ENCODE data around the gene BMPR1B.

BMPR1B gene

DNA sequence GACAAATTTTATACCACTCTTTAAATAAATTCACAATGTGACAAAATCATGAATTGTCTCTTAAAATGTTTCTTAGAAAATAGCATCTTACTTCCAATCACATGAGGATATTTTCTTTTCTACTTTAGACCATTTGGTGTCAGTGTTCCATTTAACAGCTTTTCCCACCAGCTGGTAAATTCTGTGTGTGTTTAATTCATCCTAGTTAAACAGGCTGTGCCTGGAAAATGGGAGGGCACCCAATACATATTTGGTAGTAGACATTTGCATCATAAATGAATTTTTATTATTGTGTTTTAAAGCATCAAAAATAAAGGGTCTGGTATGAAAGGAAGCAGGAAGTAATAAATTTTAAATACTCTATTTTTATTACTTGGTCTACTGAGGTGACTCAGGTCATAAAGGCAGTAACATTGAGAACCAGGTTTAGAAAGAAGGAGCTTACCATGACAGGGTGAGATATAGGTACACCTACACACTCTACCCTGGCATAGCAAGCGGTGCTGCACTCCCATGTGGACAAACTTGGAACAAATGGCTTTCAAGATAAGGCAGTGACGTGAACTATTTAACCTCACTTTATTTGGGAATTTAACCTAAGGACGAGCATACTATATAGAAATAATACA, 344.5 kb downstream of the BMPR1B start:
- FAIRE-seq (no peak), DNase-seq (ENCODE audit: insufficient read length) (no peak)
- no peak for TF ChIP-seq POLR2AphosphoS5 (IDR thresholded peaks at IDR 0.05; ENCODE audit: low read depth, low read length)
- TF ChIP-seq POLR2A (IDR thresholded peaks at IDR 0.05; ENCODE audit: low read depth, low read length) = no peak
- TF ChIP-seq TAF1 (IDR thresholded peaks at IDR 0.05; ENCODE audit: borderline replicate concordance, low read depth, low read length) = no peak

DNA sequence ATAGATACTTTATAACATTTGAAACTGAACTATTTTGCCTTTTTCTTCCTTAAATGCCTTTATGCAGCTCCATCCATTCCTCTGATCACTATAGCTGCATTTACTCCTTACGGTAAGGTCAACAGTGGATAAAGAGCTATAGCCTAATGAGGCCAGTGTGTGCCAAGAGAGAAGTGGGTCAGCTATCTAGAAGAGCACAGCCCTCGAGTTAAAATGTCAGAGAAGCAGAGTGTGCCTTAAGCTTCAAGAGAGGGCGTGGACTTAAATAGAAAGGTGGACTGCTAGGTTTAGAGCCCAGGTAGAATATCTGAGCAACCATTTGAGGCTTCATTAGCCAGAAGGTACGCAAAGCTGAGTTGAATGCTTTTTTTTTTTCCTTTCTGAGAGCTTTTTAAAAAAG, 347.4 kb downstream of the BMPR1B start:
- TF ChIP-seq TAF1 (IDR thresholded peaks at IDR 0.05; ENCODE audit: borderline replicate concordance, low read depth, low read length) (no peak), POLR2AphosphoS5 (IDR thresholded peaks at IDR 0.05; ENCODE audit: low read depth, low read length) (no peak), POLR2A (IDR thresholded peaks at IDR 0.05; ENCODE audit: low read depth, low read length) (no peak)
- no peak for FAIRE-seq
- no peak for DNase-seq (ENCODE audit: insufficient read length)

DNA sequence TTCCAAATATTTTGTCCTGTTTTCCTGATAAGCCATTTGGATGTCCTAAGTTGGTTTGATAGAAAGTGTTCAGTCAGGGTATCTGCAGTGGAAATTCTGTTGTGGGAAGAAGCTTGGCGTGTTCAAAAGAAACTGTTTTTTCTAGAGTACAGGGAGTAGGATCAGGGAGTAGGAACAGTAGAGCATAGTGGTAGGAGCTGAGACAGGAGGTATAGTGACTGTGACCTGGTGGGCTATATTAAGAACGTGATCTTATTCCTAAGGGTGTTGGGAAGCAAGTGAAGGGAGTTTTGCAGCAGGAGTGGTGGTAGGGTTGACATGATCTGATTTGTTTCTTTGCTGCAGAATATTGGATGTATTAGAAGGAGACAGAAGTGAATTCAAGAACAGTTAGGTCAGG, 348.2 kb downstream of the BMPR1B start:
- no peak for FAIRE-seq
- TF ChIP-seq POLR2A (IDR thresholded peaks at IDR 0.05; ENCODE audit: low read depth, low read length) (no peak), TAF1 (IDR thresholded peaks at IDR 0.05; ENCODE audit: borderline replicate concordance, low read depth, low read length) (no peak), POLR2AphosphoS5 (IDR thresholded peaks at IDR 0.05; ENCODE audit: low read depth, low read length) (no peak)
- DNase-seq (ENCODE audit: insufficient read length) = no peak

DNA sequence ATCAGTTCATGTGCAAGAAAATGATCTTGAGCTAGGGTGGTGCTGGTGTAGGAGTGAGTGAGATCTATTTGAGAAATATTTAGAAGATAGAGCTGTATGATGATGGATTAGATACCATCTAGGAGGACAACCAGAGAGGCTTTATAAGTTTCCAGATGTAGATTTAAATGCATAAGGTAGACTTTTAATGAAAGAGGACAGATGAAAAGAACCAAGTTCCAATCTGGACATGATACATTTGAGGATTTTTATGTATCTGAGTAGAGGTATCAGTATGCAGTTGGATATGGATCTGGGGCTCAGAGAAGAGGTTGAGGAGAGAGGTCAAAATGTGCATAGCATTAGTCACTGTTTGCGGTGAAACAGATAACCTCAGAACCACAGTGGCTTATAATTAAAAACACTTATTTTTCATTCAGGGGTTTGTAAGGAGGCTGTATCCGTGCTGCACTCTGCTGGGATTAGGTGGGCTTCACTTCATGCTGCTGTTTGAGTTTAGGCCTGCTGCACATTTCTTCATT, 348.7 kb downstream of the BMPR1B start:
- FAIRE-seq = no peak
- no peak for DNase-seq (ENCODE audit: insufficient read length)

DNA sequence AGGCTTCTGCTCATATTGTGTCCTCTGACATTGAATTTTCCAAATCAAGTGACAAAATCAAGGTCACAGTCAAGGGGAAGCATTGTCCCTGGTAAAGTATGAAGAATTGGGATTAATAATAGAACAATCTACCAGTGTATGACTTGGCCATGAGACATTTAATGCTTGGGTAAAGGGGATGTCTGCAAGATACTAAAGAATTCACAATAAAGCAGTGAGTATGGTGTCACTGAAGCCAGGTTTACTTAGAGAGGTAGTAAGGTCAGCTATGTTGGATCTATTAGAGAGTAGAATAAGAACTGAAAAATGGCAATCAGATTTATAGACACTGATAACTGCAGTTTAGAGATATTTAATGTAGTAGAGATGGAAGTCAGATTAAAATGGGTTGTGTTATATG, 349.2 kb downstream of the BMPR1B start:
- no peak for FAIRE-seq
- no peak for TF ChIP-seq POLR2A (IDR thresholded peaks at IDR 0.05; ENCODE audit: low read depth, low read length)
- TF ChIP-seq POLR2AphosphoS5 (IDR thresholded peaks at IDR 0.05; ENCODE audit: low read depth, low read length) = no peak
- TF ChIP-seq TAF1 (IDR thresholded peaks at IDR 0.05; ENCODE audit: borderline replicate concordance, low read depth, low read length) = no peak
- DNase-seq (ENCODE audit: insufficient read length) = no peak

More for the DNA sequence above, 348.7 kb downstream of the BMPR1B start:
- TF ChIP-seq TAF1 (IDR thresholded peaks at IDR 0.05; ENCODE audit: borderline replicate concordance, low read depth, low read length) (no peak), POLR2AphosphoS5 (IDR thresholded peaks at IDR 0.05; ENCODE audit: low read depth, low read length) (no peak), POLR2A (IDR thresholded peaks at IDR 0.05; ENCODE audit: low read depth, low read length) (no peak)

DNA sequence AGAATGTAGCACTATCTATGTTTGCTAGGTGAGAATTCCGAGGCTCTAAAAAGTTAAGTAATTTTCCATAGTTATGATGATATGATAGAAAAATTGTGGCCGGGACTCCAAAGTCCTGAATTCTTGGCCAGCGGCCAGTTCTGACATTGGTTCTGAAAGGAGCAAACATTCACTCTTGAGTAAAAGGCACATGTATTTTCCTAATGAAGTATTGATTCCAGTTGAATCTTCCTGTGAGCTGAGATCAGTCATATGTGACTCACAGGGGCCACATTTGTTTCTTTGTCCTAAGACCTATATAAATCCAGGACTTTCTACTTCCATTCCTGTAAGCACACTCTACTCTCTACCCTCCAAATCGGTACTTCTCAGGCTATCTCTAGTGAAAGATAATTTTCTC, 349.9 kb downstream of the BMPR1B start:
- TF ChIP-seq TAF1 (IDR thresholded peaks at IDR 0.05; ENCODE audit: borderline replicate concordance, low read depth, low read length) (no peak), POLR2A (IDR thresholded peaks at IDR 0.05; ENCODE audit: low read depth, low read length) (no peak), POLR2AphosphoS5 (IDR thresholded peaks at IDR 0.05; ENCODE audit: low read depth, low read length) (no peak)
- FAIRE-seq = no peak
- DNase-seq (ENCODE audit: insufficient read length) = no peak

DNA sequence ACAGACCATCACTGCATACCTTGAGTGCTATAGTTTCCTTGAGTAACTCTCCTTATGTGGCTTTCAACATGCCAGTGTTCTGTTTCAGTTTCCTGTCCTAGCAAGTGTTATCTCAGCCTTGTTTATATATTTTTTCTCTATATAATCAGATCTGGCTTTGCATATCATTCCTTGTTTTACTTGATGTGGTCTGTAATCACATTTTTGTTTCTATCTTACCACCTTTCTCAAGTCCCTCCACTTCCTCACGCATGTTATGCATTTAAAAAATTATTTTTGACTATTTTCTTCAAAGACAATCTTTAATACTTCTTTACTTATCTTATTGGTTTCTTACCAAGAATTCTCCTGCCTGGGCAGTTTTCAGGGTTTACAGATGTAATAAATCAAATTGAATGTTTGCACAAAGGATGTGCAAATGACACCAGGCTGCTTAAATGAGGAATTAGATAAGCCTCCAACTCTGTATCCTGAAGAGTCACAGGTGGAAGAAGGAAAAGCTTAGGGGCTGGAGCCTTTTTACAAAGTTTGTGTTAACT, 351.2 kb downstream of the BMPR1B start:
- DNase-seq (ENCODE audit: insufficient read length) (no peak), FAIRE-seq (no peak)
- no peak for TF ChIP-seq POLR2AphosphoS5 (IDR thresholded peaks at IDR 0.05; ENCODE audit: low read depth, low read length)
- TF ChIP-seq TAF1 (IDR thresholded peaks at IDR 0.05; ENCODE audit: borderline replicate concordance, low read depth, low read length) = no peak
- no peak for TF ChIP-seq POLR2A (IDR thresholded peaks at IDR 0.05; ENCODE audit: low read depth, low read length)

DNA sequence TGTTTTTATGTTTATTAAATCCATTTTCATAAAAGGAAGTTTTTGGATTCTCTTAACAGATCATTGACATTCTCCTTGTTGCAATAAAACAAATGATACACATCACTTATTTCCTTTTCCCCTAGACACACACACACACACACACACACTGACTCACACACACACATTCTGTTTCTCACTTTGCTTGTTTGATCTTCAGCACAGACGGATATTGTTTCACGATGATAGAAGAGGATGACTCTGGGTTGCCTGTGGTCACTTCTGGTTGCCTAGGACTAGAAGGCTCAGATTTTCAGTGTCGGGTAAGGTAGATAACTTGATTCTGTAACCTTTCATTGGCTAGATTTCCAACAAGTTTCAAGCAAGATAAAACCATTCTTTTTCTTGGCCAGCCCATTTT, 356.8 kb downstream of the BMPR1B start:
- DNase-seq (ENCODE audit: insufficient read length) (no peak), FAIRE-seq (no peak)
- no peak for TF ChIP-seq POLR2A (IDR thresholded peaks at IDR 0.05; ENCODE audit: low read depth, low read length)
- TF ChIP-seq TAF1 (IDR thresholded peaks at IDR 0.05; ENCODE audit: borderline replicate concordance, low read depth, low read length) = no peak
- TF ChIP-seq POLR2AphosphoS5 (IDR thresholded peaks at IDR 0.05; ENCODE audit: low read depth, low read length) = no peak

DNA sequence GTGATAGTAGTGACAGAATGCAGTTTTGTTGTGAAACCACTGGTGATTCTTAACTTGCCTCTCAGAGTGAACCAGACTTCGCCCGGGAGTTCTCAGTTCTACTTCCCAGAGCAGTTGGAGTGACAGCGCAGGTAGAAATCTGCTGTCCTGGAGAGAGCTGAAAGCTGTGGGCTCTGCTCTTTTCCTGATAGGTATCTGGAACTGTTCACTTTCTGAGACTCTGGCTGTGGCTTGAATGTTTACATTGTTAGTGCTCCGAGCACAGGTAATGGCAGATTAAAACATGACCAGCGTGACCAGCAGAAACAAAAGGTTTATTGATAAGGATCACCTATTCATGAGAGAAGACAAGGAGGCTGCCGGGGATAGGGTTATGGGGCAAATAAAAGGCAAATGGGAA, 360.7 kb downstream of the BMPR1B start:
- no peak for TF ChIP-seq POLR2AphosphoS5 (IDR thresholded peaks at IDR 0.05; ENCODE audit: low read depth, low read length)
- TF ChIP-seq TAF1 (IDR thresholded peaks at IDR 0.05; ENCODE audit: borderline replicate concordance, low read depth, low read length) = no peak
- no peak for TF ChIP-seq POLR2A (IDR thresholded peaks at IDR 0.05; ENCODE audit: low read depth, low read length)
- DNase-seq (ENCODE audit: insufficient read length) (no peak), FAIRE-seq (no peak)

DNA sequence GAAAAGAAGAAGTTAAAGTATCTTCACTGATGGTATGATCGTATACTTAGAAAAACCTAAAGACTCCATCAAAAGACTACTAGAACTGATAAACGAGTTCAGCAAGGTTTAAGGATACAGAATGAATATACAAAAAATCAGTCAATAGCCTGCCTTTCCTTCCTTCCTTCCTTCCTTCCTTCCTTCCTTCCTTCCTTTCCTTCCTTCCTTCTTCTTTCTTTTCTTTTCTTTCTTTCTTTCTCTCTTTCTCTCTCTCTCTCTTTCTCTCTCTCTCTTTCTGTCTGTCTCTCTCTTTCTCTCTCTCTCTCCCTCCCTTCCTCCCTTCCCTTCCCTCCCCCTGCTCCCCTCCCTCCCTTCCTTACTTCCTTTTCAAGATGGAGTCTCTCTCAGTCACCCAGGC, 362.7 kb downstream of the BMPR1B start:
- DNase-seq (ENCODE audit: insufficient read length) = no peak
- no peak for TF ChIP-seq POLR2AphosphoS5 (IDR thresholded peaks at IDR 0.05; ENCODE audit: low read depth, low read length)
- TF ChIP-seq POLR2A (IDR thresholded peaks at IDR 0.05; ENCODE audit: low read depth, low read length) = no peak
- no peak for TF ChIP-seq TAF1 (IDR thresholded peaks at IDR 0.05; ENCODE audit: borderline replicate concordance, low read depth, low read length)
- FAIRE-seq = no peak

DNA sequence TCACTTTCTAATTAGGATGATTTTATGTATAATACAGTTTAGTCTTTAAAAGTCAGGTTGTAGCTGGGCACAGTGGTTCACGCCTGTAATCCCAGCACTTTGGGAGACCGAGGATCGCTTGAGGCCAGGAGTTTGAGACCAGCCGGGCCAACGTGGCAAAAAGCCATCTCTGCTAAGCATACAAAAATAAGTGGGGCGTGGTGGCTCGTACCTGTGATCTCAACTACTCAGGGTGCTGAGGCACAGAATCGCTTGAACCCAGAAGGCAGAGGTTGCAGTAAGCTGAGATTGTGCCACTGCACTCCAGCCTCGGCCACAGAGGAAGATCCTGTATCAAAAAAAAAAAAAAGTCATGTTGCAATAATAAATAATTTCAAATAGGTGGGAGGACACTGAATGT, 364.2 kb downstream of the BMPR1B start:
- no peak for FAIRE-seq

DNA sequence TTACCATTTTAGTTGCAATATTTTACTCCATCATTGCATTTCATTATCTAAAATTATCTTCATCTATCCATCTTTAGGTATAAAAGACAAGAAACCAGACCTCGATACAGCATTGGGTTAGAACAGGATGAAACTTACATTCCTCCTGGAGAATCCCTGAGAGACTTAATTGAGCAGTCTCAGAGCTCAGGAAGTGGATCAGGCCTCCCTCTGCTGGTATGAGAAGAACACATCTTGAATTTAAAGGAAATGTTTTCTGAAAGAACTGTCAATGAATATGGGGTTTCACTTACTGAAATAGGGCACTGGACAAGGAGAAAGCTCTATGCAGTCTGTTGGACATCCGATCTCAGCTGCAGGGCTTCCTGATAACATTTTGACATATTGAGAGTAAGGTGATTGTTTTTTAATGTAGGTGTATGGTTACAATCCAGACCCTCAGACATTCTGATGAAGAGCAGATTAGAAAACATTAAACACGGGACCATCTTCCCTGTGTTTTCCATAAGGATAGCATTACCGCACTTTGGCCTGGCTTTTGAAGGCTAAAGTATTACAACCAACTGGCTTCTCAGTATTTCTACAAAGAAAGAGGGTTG, 367.2 kb downstream of the BMPR1B start:
- FAIRE-seq (no peak), DNase-seq (ENCODE audit: insufficient read length) (no peak)
- no peak for TF ChIP-seq TAF1 (IDR thresholded peaks at IDR 0.05; ENCODE audit: borderline replicate concordance, low read depth, low read length)
- no peak for TF ChIP-seq POLR2AphosphoS5 (IDR thresholded peaks at IDR 0.05; ENCODE audit: low read depth, low read length)
- TF ChIP-seq POLR2A (IDR thresholded peaks at IDR 0.05; ENCODE audit: low read depth, low read length) = no peak

More for the DNA sequence above, 364.2 kb downstream of the BMPR1B start:
- no peak for DNase-seq (ENCODE audit: insufficient read length)
- no peak for TF ChIP-seq TAF1 (IDR thresholded peaks at IDR 0.05; ENCODE audit: borderline replicate concordance, low read depth, low read length)
- TF ChIP-seq POLR2AphosphoS5 (IDR thresholded peaks at IDR 0.05; ENCODE audit: low read depth, low read length) = no peak
- no peak for TF ChIP-seq POLR2A (IDR thresholded peaks at IDR 0.05; ENCODE audit: low read depth, low read length)

Measured in GM12892 (cell line).